ENCODE data around the gene LHX4. TPM values are rescaled to one million over a fixed set of nuclear protein-coding genes. Genes with fewer than 3 reads are reported as not detected.

The LHX4 gene
- total and polyA plus RNA-seq, 2 of the 13 experiments (the other 11 are each of a cell fraction or from before 2014, with no cell fraction given) = 0.03 to 0.07 TPM

DNA sequence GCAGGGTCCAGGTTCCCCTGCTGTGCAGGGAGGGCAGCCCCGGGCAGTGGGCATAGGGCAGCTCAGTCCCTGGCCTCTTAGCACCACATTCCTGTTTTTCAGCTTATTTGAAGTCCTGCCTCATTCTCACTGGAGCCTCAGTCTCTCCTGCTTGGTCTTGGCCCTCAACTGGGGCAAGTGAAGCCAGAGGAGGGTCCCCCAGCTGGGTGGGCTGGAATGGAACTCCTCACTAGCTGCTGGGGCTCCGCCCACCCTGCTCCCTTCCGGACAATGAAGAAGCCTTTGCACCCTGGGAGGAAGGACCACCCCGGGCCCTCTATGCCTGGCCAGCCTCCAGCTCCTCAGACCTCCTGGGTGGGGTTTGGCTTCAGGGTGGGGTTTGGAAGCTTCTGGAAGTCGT lies 32.8 kb upstream of the LHX4 start (continued):
- no peak for TF ChIP-seq HMG20B (CRISPR knock-in tag; conservative IDR thresholded peaks at IDR 0.05)
- TF ChIP-seq YY1 (IDR thresholded peaks at IDR 0.05; ENCODE audit: insufficient read depth, insufficient replicate concordance, low read depth, low read length) = no peak
- TF ChIP-seq CHD4 (IDR thresholded peaks at IDR 0.05; ENCODE audit: borderline replicate concordance, low read length) = no peak
- TF ChIP-seq, protein P1, sequence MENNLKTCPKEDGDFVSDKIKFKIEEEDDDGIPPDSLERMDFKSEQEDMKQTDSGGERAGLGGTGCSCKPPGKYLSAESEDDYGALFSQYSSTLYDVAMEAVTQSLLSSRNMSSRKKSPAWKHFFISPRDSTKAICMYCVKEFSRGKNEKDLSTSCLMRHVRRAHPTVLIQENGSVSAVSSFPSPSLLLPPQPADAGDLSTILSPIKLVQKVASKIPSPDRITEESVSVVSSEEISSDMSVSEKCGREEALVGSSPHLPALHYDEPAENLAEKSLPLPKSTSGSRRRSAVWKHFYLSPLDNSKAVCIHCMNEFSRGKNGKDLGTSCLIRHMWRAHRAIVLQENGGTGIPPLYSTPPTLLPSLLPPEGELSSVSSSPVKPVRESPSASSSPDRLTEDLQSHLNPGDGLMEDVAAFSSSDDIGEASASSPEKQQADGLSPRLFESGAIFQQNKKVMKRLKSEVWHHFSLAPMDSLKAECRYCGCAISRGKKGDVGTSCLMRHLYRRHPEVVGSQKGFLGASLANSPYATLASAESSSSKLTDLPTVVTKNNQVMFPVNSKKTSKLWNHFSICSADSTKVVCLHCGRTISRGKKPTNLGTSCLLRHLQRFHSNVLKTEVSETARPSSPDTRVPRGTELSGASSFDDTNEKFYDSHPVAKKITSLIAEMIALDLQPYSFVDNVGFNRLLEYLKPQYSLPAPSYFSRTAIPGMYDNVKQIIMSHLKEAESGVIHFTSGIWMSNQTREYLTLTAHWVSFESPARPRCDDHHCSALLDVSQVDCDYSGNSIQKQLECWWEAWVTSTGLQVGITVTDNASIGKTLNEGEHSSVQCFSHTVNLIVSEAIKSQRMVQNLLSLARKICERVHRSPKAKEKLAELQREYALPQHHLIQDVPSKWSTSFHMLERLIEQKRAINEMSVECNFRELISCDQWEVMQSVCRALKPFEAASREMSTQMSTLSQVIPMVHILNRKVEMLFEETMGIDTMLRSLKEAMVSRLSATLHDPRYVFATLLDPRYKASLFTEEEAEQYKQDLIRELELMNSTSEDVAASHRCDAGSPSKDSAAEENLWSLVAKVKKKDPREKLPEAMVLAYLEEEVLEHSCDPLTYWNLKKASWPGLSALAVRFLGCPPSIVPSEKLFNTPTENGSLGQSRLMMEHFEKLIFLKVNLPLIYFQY (CRISPR knock-in tag; IDR thresholded peaks at IDR 0.05; ENCODE audit: borderline replicate concordance) = no peak
- no peak for TF ChIP-seq NFE2L1 (CRISPR knock-in tag; IDR thresholded peaks at IDR 0.05; ENCODE audit: borderline replicate concordance)

DNA sequence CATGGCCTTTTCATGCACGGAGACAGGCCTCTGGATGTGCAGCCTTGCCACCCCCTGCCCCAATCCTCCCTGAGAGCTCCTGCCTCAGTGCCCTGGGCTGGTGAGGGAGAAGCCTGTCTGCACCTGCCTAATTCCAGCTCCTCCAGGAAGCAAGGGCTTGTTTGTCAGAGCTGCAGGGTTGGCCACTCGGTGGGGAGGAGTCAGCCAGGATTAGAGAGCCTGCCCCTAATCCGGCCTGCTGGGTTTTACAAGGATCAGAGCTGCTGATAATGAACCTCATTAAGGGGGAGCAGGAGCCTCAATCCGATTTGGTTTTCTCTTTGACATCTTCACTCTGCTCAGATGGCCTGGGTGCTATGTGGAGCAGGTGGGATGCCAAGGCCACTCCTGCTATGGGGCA lies 31.9 kb upstream of the LHX4 start:
- H3K36me3 ChIP-seq (replicated peaks in 1 of 2; ENCODE audit: control insufficient read depth in 1 of 2, insufficient read depth in 2 of 2, low read length in 2 of 2) = no peaks in the 10 kb centered on the region
- CTCF ChIA-PET (ENCODE audit: low intra/inter-chr PET ratio, low total read pairs) = no interaction called here
- no peak; the same call in 2 of the 3 replicates for ATAC-seq
- no peak for FAIRE-seq
- BruUV-seq (replicated peaks) = no TSS peak
- intact Hi-C loops (cut with micrococcal nuclease; ENCODE audit: unreplicated experiment) (no loop called here), in situ Hi-C loops (cut with HindIII; ENCODE audit: extremely low pct_ligation_motif_present, low pct_unique_long_range_greater_than_20kb) (no loop called here)
- 55% methylated on average over 2 of the region's 4 CpGs for WGBS (ENCODE audit: low lambda C conversion rate)
- H3K4me1 ChIP-seq (ENCODE audit: insufficient read depth, low read length) = peaks cover 8% of the 10 kb centered on the region; the same call in 1 of the 2 replicates
- H3K79me2 ChIP-seq (ENCODE audit: insufficient read depth, low read length) = no peaks in the 10 kb centered on the region
- peaks cover 0 to 5% of the 10 kb centered on the region in 2 experiments; a peak in 2 of 5 replicates for H3K27me3 ChIP-seq (ENCODE audit: control insufficient read depth in 1 of 2, insufficient read depth in 2 of 2, low read length in 2 of 2)
- H3K9ac ChIP-seq (ENCODE audit: insufficient read depth, low read depth, low read length) = no peak overlapping the region
- H3K27ac ChIP-seq (ENCODE audit: extremely low read length, insufficient read depth, low read length) = no peak overlapping the region
- POLR2A ChIA-PET = no interaction called here
- H3K9me3 ChIP-seq (ENCODE audit: low read length) = no peaks in the 10 kb centered on the region
- no peak for DNase-seq (ENCODE audit: low spot score)
- H3K4me3 ChIP-seq (replicated peaks in 1 of 3; ENCODE audit: insufficient read depth in 1 of 3, low read depth in 2 of 3, low read length in 3 of 3) = no peak overlapping the region
- H2AFZ ChIP-seq (ENCODE audit: low read length) = no peak overlapping the region
- H4K20me1 ChIP-seq (ENCODE audit: insufficient read depth, low read length) = no peaks in the 10 kb centered on the region
- H3K4me2 ChIP-seq (ENCODE audit: low read depth, low read length) = no peak overlapping the region
- TF ChIP-seq SIX1 (CRISPR knock-in tag; IDR thresholded peaks at IDR 0.05; ENCODE audit: borderline replicate concordance) (no peak), ZSCAN12 (CRISPR knock-in tag; IDR thresholded peaks at IDR 0.05) (no peak), ATF7 (IDR thresholded peaks at IDR 0.05) (no peak), ATF7 (CRISPR knock-in tag; IDR thresholded peaks at IDR 0.05) (no peak), TBX2 (CRISPR knock-in tag; IDR thresholded peaks at IDR 0.05; ENCODE audit: borderline replicate concordance) (no peak), NCOA2 (CRISPR knock-in tag; IDR thresholded peaks at IDR 0.05) (no peak), CBX1 (IDR thresholded peaks at IDR 0.05; ENCODE audit: low read depth) (no peak), CCAR2 (optimal IDR thresholded peaks at IDR 0.05; ENCODE audit: low read depth, low read length) (no peak), ZFP36L2 (CRISPR knock-in tag; IDR thresholded peaks at IDR 0.05) (no peak), RAD21 (CRISPR knock-in tag; IDR thresholded peaks at IDR 0.05) (no peak)
- TF ChIP-seq, protein P2, sequence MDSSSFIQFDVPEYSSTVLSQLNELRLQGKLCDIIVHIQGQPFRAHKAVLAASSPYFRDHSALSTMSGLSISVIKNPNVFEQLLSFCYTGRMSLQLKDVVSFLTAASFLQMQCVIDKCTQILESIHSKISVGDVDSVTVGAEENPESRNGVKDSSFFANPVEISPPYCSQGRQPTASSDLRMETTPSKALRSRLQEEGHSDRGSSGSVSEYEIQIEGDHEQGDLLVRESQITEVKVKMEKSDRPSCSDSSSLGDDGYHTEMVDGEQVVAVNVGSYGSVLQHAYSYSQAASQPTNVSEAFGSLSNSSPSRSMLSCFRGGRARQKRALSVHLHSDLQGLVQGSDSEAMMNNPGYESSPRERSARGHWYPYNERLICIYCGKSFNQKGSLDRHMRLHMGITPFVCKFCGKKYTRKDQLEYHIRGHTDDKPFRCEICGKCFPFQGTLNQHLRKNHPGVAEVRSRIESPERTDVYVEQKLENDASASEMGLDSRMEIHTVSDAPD (CRISPR knock-in tag; IDR thresholded peaks at IDR 0.05) = no peak
- TF ChIP-seq, protein P3, sequence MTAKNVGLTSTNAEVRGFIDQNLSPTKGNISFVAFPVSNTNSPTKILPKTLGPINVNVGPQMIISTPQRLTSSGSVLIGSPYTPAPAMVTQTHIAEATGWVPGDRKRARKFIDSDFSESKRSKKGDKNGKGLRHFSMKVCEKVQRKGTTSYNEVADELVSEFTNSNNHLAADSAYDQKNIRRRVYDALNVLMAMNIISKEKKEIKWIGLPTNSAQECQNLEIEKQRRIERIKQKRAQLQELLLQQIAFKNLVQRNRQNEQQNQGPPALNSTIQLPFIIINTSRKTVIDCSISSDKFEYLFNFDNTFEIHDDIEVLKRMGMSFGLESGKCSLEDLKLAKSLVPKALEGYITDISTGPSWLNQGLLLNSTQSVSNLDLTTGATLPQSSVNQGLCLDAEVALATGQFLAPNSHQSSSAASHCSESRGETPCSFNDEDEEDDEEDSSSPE (CRISPR knock-in tag; IDR thresholded peaks at IDR 0.05) = no peak
- TF ChIP-seq, protein P4, sequence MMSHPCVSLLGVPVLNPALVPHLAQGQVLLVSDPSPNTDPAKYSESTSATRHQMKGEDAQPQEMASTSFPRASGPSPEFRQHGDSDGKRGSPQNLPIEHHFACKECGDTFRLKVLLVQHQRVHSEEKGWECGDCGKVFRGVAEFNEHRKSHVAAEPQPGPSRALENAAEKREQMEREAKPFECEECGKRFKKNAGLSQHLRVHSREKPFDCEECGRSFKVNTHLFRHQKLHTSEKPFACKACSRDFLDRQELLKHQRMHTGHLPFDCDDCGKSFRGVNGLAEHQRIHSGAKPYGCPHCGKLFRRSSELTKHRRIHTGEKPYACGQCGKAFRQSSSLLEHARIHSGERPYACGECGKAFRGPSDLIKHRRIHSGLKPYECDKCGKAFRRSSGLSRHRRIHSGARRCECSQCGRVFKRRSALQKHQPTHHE (CRISPR knock-in tag; IDR thresholded peaks at IDR 0.05; ENCODE audit: borderline replicate concordance) = no peak
